Activated gamma-delta T cell treated with anti-CD3 and anti-CD28 coated beads, Interleukin-2, amount 50 U/mL, for 16 hours (primary cell): ENCODE results near the gene LRRC36.

ENCODE experiments used
- DNase-seq: peaks from one replicate; pipeline ENCODE4 v3.0.0-alpha.2; 2020; ENCODE audit warnings: low read depth

LRRC36 gene

DNA sequence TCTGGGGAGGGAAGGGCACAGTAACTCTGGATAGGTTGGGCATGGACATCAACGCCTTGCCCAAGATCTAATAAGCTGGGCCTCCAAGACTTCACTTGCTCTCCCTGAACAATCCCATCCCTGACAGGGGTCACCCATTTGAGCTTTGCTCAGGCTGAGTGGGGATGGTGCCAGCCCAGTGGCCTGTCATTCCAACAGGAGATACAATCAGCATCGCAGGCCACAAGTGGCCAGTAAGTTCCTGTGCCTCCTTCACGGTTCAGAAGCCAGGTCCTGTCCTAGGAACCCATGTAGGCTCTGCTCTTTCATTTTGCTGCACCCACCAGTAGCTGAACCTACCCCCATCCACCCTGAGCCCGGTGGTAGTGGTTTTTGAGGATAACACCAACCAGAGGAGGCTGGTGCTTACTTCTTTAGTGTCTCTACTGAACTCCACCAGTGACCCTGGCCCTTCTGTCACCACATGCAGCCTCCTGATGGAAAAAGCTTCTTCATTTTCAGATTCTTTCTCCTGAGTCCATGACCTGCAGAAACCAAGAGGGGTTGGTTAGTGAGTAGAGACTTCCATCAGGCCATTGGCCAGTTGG, 32.4 kb upstream of the LRRC36 start:
- DNase-seq: no peak

DNA sequence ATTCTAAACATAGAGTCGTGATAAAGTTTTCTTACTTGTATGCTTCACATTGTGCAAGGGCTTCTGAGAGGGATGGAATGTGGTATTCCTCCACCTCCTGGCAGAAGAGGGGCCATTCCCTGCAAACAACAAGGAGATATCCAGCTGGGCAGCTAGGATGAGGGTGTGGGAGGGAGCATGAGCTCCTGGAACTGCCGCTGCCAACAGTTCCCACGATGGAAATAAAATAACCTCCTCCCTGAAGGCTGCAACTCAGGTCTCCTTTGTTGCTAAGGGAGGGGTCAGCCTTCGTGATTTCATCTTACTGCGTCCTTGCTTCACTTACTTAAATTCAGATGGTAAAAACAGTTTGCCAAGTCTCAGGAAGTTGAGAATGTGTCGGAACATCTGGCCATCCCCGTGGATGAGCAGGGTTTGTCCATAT, 31.7 kb upstream of the LRRC36 start:
- no peak for DNase-seq

GRCh38 chr16:67296420-67296819, 30.2 kb upstream of the LRRC36 start:
- DNase-seq: no peak

- no peak for DNase-seq
These were observed 28.3 kb upstream of the LRRC36 start for GRCh38 chr16:67298277-67298676.

GRCh38 chr16:67299269-67299668, 27.3 kb upstream of the LRRC36 start:
- no peak for DNase-seq

GRCh38 chr16:67301080-67301782, 25.4 kb upstream of the LRRC36 start:
- no peak for DNase-seq

DNA sequence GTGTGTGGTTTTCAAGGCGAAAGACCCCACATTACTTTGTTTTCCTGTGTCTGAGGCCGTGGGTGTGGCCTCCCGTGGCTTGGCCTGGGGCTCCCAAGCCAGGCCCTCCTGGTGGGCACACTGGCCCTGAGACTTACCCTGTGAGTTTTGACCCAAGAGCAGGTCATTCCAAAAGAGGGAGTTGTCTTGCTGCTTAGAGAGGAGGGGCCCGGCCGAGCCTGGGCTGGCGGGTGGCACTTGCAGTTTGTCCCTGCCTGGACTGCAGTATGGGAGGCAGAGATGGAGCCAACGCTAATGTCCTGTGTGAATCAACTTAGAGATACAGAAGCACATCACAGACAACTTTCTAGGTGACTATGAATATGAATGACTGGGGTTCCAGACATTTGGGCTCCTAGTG, 24.5 kb upstream of the LRRC36 start:
- no peak for DNase-seq

DNA sequence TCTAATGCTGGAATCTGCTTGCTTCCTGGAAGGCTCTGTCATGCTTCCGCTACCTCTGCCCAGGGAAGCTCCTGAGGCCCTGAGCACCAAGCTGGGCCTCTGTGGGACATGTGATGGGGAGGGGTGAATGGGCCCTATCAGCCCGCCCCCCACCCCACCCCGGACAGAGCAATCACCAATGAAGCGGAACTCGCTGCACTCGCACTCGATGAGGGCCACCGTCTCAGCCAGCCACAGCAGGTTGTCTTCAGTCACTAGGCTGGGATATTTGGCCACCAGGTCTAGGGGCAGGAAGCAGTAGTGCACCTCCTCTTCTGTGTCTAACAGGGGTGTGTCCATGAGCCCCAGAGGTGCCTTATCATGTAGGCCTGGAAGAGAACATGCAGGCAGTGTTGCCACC, 23.6 kb upstream of the LRRC36 start:
- DNase-seq: no peak

GRCh38 chr16:67304020-67304419, 22.6 kb upstream of the LRRC36 start:
- no peak for DNase-seq

GRCh38 chr16:67305216-67306071, 21.2 kb upstream of the LRRC36 start:
- no peak for DNase-seq

DNA sequence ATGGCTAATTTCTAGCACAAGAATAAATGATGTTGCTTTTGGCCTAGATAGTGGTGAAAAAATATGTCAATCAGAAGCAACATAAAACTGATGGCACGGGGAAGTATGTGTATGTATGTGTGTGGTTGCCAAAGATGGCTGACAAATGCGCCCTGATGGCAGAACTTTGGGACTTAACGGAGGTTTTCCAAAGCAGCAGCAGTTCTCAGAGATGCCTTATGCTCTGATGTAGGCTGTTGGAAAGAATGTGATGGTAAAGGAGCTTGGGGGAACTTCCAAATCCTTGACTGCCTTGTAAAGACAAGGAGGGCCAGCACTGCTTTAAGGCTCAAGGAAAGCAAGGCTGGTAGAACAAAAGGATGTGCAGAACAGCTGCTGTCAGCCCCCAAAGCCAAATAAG, 16.1 kb upstream of the LRRC36 start:
- DNase-seq: no peak

DNA sequence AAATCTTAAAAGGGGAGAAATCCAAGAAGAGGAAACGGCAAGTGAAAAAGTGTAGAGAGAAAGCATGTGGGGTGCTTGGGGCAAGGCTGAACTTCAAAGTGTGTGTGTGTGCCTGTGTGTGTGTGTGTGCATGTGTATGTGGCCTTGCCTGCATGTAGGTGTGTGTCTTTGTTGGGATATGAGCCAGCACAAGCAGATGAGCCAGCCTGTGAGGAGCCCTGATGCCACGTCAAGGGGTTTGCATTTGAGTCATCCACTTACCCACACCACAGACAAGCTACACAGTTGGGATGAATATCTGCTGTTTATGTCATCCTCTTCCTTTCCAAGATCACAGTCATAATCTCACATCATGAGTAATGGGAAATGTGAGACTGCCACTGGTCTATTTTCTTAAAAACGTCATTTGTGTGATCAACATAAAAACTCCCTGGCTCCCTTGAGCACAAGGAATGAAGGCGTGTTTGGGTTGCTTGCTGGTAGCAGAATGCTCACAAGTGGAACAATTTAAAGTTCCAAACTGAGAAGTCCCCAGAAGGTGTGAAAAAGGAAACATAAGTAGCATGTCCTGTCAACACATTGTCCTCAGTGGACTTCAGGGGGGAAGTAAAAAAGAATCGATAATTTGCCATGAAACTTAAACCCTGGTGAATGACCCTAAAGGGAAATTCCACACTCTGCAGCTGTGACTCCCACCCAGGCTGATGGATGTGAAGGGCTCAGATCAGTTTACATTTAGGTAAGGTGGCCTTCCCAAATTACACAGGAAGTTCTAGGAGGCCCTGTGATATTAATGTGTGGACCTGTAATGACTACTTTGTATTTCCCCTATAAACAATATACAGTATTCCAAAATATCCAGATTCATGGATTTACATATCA, 14.8 kb upstream of the LRRC36 start:
- peak; percentile 45 for DNase-seq

DNA sequence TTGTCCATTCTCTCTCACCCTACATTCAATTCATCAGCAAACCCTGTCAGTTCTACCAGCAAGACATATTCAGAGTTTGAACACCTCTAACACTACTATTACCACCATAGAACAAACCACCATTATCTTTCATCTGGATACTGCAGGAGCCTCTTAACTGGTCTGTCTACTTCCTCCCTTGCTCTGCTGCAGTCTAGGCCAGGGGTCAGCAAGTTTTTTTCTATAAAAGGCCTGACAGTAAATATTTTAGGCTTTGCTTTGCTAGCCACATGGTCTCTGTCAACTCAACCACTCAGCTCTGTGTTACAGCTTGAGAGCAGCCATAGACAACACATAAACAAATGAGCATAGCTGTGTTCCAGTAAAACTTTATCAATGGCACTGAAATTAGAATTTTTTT, 13.9 kb upstream of the LRRC36 start:
- no peak for DNase-seq

DNA sequence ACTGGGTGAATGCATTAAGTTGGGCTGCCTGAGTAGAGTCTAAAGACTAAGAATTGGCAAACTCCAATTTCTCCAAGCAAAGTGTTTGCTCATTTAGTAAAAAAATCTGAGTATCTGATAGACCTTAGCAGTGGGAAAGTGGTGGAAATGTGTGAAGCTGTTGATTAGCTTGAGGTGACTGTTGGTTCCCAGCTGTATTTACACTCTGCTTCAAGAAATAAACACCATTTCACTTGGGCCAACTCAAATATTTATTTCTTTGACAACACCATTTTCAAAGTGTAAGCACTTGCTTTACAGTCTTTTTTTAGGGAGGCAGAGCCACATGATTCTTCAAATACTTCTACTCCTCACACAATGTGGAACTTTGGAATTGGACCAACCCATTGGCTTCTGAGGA, 8.8 kb upstream of the LRRC36 start:
- DNase-seq: no peak

DNA sequence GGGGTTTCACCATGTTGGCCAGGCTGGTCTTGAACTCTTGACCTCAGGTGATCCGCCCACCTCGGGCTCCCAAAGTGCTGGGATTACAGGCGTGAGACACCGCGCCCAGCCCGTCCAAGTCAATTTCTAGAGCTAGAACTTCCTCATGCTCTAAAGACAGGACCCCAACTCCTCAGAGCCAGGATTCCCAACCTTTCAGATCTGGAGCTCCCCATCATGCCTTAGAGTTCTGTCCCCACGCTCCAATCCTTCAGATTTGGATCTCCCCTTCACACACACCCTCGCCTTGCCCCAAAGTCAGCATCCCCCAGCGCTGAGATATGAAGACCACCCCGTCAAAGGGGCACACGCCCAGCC, 522 bp upstream of the LRRC36 start:
- no peak for DNase-seq

GRCh38 chr16:67327743-67328142, 1.1 kb downstream of the LRRC36 start:
- no peak for DNase-seq

- no peak for DNase-seq
These were observed 3.3 kb downstream of the LRRC36 start for GRCh38 chr16:67329901-67330300.

DNA sequence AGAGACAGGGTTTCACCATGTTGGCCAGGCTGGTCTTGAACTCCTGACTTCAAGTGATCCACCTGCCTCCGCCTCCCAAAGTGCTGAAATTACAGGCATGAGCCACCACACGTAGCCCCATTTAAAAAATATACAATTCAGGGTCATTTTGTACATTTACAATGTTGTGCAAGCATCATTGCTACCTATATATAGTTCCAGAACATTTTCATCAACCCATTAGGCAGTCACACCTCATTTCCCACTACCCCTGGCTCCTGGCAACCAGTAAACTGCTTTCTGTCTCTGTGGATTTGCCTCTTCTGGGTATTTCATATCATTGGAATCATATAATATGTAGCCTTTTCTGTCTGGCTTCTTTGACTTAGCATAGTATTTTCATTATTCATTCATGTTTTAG, 6.7 kb downstream of the LRRC36 start:
- DNase-seq: no peak

DNA sequence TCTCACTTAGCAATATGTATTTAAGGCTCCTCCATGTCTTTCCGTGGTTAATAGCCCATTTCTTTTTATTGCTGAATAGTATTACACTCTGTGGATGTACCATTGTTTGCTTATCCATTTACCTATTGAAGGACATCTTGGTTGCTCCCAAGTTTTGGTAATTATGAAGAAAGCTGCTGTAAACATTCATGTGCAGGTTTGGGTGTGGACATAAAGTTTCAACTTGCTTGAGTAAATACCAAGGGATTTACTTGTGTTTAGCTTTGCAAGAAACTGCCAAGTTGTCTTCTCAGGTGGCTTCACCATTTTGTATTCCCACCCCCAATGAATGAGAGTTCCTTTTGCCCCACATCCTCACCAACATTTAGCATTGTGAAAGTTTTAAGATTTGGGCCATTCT, 9.5 kb downstream of the LRRC36 start:
- no peak for DNase-seq

GRCh38 chr16:67336648-67337047, 10.0 kb downstream of the LRRC36 start:
- no peak for DNase-seq

DNA sequence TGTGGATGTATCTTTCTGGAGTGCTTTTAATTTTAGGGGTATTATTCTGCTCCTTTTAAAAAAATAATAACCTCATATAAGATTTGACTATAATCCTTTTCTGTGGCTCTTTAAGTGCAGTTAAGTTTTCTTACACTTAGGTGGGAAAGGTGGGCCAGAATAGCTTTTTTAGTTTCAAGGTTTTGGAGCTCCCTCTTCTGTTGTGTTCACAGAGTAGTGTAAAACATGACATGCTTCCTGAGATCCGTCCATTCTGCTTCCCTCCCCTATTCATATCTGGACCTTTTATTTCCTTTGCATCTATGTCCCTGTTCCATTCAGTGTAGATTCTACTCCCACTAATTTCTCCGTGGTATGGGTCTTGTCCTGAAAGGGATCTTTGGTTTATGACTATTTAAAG, 12.8 kb downstream of the LRRC36 start:
- no peak for DNase-seq

DNA sequence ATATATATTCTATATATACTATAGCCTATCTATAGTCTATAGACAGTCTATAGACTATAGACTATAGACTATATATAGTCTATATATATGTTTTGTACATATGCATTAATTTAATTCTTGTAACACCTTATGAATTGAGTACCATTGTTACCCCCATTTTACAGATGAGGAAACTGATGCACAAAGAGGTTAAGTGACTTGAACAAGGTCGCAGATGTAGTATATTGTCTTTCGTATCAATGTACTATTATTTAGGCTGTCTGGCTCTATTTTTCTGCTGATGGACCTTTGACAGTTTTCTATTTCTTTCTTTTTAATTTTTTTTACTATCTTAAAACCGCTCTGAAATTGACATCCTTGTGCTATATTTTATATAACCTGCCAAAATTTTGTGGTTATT, 14.6 kb downstream of the LRRC36 start:
- no peak for DNase-seq
